ENCODE results near the gene CKS1B. TPM values are rescaled to one million over a fixed set of nuclear protein-coding genes. Genes with fewer than 3 reads are reported as not detected.
A peak's percentile ranks its signal among the peaks of the same experiment; 100 is the strongest.

Gene CKS1B
- total and polyA plus RNA-seq, 9 of the 15 experiments (the other 6 are each of a cell fraction or from before 2014, with no cell fraction given): 215 to 1,103 (median 460) TPM

GRCh38 chr1:155017041-155017945 is 42.8 kb downstream of the CKS1B start (continued):
- TF ChIP-seq ZNF407 (IDR thresholded peaks at IDR 0.05; ENCODE audit: low read depth): no peak
- no peak for TF ChIP-seq NFYB (IDR thresholded peaks at IDR 0.05; ENCODE audit: extremely low read depth, insufficient read length)
- no peak; the same call in 1 of the 2 replicates for TF ChIP-seq ELF1 (tag; IDR thresholded peaks at IDR 0.05)
- no peak for TF ChIP-seq FOXO4 (CRISPR knock-in tag; IDR thresholded peaks at IDR 0.05)
- TF ChIP-seq FOS (IDR thresholded peaks at IDR 0.05; ENCODE audit: extremely low read depth, insufficient read length): no peak
- TF ChIP-seq ETS1 (conservative IDR thresholded peaks at IDR 0.05; ENCODE audit: control insufficient read depth, low read depth, low read length): peak; percentile 25; the same call in 1 of the 2 replicates
- no peak for TF ChIP-seq SREBF2 (CRISPR knock-in tag; IDR thresholded peaks at IDR 0.05)
- peak; percentile 86 for TF ChIP-seq GABPB1 (CRISPR knock-in tag; IDR thresholded peaks at IDR 0.05)
- no peak for TF ChIP-seq CSDE1 (IDR thresholded peaks at IDR 0.05)
- TF ChIP-seq CLOCK (CRISPR knock-in tag; IDR thresholded peaks at IDR 0.05; ENCODE audit: borderline replicate concordance): no peak
- TF ChIP-seq EGR1 (conservative IDR thresholded peaks at IDR 0.05): peak; percentile 99
- TF ChIP-seq MAFG (tag; conservative IDR thresholded peaks at IDR 0.05): no peak
